OCI-LY3 (cell line): ENCODE results near the gene HNRNPF.

Experiments used
- EZH2phosphoT487 ChIP-seq: fragments of 200-600 bp; shearing (Covaris generic); IDR thresholded peaks from 2 replicates; pipeline ENCODE4 v1.6.1; 2018; ENCODE audit warnings: antibody characterized with exemption, mixed run types, low read depth
- TF ChIP-seq, protein P1 (sequence below): fragments of 200-600, 300-600 bp; sonication (generic); IDR thresholded peaks from 2 replicates; pipeline ENCODE4 v1.5.1; 2014; ENCODE audit warnings: antibody characterized with exemption, low read length, low read depth

DNA sequence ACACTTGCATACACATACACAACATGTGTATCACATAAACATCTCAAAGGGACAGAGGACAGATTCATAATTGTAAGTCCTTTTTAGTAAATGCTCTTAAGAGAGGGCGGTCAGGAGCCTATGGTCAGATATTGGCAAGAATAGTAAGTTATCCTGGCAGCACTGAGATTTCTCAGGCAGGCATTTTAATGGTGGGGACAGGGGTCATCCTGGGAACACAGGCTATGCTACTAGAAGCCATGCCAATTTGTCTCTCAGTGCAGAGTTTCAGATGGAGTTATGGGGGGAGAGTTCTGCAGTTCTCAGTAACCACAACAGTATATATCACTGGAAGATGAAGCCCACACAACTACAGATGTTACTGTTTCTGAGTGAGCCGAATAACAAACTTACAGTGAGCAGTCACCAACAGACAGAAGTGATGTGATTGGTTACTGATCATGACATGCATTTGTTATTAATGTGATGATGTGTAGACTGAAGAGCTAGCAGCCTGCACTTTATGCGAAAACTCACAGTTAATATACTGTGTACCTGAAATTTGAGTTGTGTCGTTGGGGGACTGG lies 44.4 kb upstream of the HNRNPF start:
- TF ChIP-seq, protein P1, sequence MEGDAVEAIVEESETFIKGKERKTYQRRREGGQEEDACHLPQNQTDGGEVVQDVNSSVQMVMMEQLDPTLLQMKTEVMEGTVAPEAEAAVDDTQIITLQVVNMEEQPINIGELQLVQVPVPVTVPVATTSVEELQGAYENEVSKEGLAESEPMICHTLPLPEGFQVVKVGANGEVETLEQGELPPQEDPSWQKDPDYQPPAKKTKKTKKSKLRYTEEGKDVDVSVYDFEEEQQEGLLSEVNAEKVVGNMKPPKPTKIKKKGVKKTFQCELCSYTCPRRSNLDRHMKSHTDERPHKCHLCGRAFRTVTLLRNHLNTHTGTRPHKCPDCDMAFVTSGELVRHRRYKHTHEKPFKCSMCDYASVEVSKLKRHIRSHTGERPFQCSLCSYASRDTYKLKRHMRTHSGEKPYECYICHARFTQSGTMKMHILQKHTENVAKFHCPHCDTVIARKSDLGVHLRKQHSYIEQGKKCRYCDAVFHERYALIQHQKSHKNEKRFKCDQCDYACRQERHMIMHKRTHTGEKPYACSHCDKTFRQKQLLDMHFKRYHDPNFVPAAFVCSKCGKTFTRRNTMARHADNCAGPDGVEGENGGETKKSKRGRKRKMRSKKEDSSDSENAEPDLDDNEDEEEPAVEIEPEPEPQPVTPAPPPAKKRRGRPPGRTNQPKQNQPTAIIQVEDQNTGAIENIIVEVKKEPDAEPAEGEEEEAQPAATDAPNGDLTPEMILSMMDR = no peak
- no peak for TF ChIP-seq EZH2phosphoT487
